Measurements from ENCODE around the gene GPR39. TPM values are rescaled to one million over a fixed set of nuclear protein-coding genes. Genes with fewer than 3 reads are reported as not detected.

Gene GPR39
- total RNA-seq, 1 experiment from 2014 or later, result 20.9 TPM

GRCh38 chr2:132641819-132642218 is 225.2 kb downstream of the GPR39 start:
- Histone ChIP-seq H3K27me3 (ENCODE audit: insufficient read depth, low read depth) (no peaks in the 10 kb centered on the region), H3K9me2 (ENCODE audit: insufficient read depth) (no peaks in the 10 kb centered on the region), H3K27ac (no peak overlapping the region), H3K79me2 (ENCODE audit: low read depth) (peaks cover 11% of the 10 kb centered on the region; the same call in 1 of the 2 replicates), H3K4me2 (no peak overlapping the region), H4K20me1 (ENCODE audit: insufficient read depth) (peaks cover 8% of the 10 kb centered on the region; the same call in 1 of the 2 replicates), H2AFZ (no peak overlapping the region), H3K36me3 (ENCODE audit: low read depth) (0 out of 2 replicates have a peak, but pooled peaks cover 4% of the 10 kb centered on the region), H3K4me3 (no peak overlapping the region), H3F3A (ENCODE audit: insufficient read depth, low read depth) (no peaks in the 10 kb centered on the region), H3K9me3 (ENCODE audit: insufficient read depth, low read depth) (no peaks in the 10 kb centered on the region), H3K4me1 (replicated peaks; ENCODE audit: insufficient read depth) (no peaks in the 10 kb centered on the region)
- ChIA-PET CTCF (no interaction called here), POLR2A (ENCODE audit: unreplicated experiment) (no interaction called here)
- no peak for DNase-seq
- TF ChIP-seq CTCF (conservative IDR thresholded peaks at IDR 0.05) (no peak), EZH2 (IDR thresholded peaks at IDR 0.05; ENCODE audit: low read depth) (no peak)
- intact Hi-C loops (cut with micrococcal nuclease; ENCODE audit: unreplicated experiment), result no loop called here
- BruUV-seq (replicated peaks), result no TSS peak

DNA sequence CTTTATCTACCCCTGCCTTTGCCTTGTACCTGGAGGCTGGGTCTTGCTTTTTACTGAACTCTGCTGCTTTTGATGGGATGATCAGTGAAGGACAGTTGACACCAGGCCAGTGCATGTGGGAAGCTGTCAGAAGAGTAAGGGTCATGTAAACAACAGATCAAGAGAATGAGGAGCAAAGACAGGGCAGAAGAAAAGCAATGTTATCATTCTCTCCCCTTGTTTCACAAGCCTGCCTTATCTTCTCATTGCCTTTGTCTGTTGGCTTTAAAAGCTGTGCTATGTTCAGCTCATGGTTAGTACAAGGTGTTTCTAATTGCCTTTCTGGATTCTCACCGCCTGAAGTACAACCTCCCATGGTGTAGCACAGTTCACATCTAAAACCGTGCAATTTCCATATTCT is 225.8 kb downstream of the GPR39 start:
- CTCF ChIA-PET, result no interaction called here
- H3K9me2 ChIP-seq (ENCODE audit: insufficient read depth), result no peaks in the 10 kb centered on the region
- POLR2A ChIA-PET (ENCODE audit: unreplicated experiment), result no interaction called here
- no peaks in the 10 kb centered on the region for H3K9me3 ChIP-seq (ENCODE audit: insufficient read depth, low read depth)
- H4K20me1 ChIP-seq (ENCODE audit: insufficient read depth), result peaks cover 8% of the 10 kb centered on the region; the same call in 1 of the 2 replicates
- no peaks in the 10 kb centered on the region for H3F3A ChIP-seq (ENCODE audit: insufficient read depth, low read depth)
- no peaks in the 10 kb centered on the region for H3K4me1 ChIP-seq (replicated peaks; ENCODE audit: insufficient read depth)
- BruUV-seq (replicated peaks), result no TSS peak
- no peak for TF ChIP-seq CTCF (conservative IDR thresholded peaks at IDR 0.05)
- no peak for TF ChIP-seq EZH2 (IDR thresholded peaks at IDR 0.05; ENCODE audit: low read depth)
- H3K27ac ChIP-seq, result no peak overlapping the region
- H2AFZ ChIP-seq, result no peak overlapping the region
- H3K27me3 ChIP-seq (ENCODE audit: insufficient read depth, low read depth), result no peaks in the 10 kb centered on the region
- H3K4me3 ChIP-seq, result no peak overlapping the region
- intact Hi-C loops (cut with micrococcal nuclease; ENCODE audit: unreplicated experiment), result no loop called here
- H3K36me3 ChIP-seq (ENCODE audit: low read depth), result 0 out of 2 replicates have a peak, but pooled peaks cover 4% of the 10 kb centered on the region
- H3K4me2 ChIP-seq, result no peak overlapping the region
- no peak for DNase-seq
- peaks cover 11% of the 10 kb centered on the region; the same call in 1 of the 2 replicates for H3K79me2 ChIP-seq (ENCODE audit: low read depth)

DNA sequence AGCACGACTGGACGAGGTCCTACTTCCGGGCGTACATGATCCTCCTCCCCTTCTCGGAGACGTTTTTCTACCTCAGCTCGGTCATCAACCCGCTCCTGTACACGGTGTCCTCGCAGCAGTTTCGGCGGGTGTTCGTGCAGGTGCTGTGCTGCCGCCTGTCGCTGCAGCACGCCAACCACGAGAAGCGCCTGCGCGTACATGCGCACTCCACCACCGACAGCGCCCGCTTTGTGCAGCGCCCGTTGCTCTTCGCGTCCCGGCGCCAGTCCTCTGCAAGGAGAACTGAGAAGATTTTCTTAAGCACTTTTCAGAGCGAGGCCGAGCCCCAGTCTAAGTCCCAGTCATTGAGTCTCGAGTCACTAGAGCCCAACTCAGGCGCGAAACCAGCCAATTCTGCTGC is 228.6 kb downstream of the GPR39 start:
- TF ChIP-seq EZH2 (IDR thresholded peaks at IDR 0.05; ENCODE audit: low read depth) (no peak), CTCF (conservative IDR thresholded peaks at IDR 0.05) (no peak)
- H3F3A ChIP-seq (ENCODE audit: insufficient read depth, low read depth), result no peaks in the 10 kb centered on the region
- no peaks in the 10 kb centered on the region for H3K9me3 ChIP-seq (ENCODE audit: insufficient read depth, low read depth)
- H3K4me3 ChIP-seq, result no peak overlapping the region
- CTCF ChIA-PET, result no interaction called here
- no peak overlapping the region for H3K4me2 ChIP-seq
- 0 out of 2 replicates have a peak, but pooled peaks cover 4% of the 10 kb centered on the region for H3K36me3 ChIP-seq (ENCODE audit: low read depth)
- no peak for DNase-seq
- POLR2A ChIA-PET (ENCODE audit: unreplicated experiment), result no interaction called here
- H3K9me2 ChIP-seq (ENCODE audit: insufficient read depth), result no peaks in the 10 kb centered on the region
- H3K79me2 ChIP-seq (ENCODE audit: low read depth), result peaks cover 11% of the 10 kb centered on the region; the same call in 1 of the 2 replicates
- intact Hi-C loops (cut with micrococcal nuclease; ENCODE audit: unreplicated experiment), result no loop called here
- H3K4me1 ChIP-seq (replicated peaks; ENCODE audit: insufficient read depth), result no peaks in the 10 kb centered on the region
- H2AFZ ChIP-seq, result no peak overlapping the region
- no peaks in the 10 kb centered on the region for H3K27me3 ChIP-seq (ENCODE audit: insufficient read depth, low read depth)
- no peak overlapping the region for H3K27ac ChIP-seq
- BruUV-seq (replicated peaks), result no TSS peak
- peaks cover 8% of the 10 kb centered on the region; the same call in 1 of the 2 replicates for H4K20me1 ChIP-seq (ENCODE audit: insufficient read depth)
